ENCODE measurements around the gene ZSCAN32. TPM values are rescaled to one million over a fixed set of nuclear protein-coding genes. Genes with fewer than 3 reads are reported as not detected.

ZSCAN32 gene
- total RNA-seq, 1 experiment from 2014 or later = 16.4 TPM

GRCh38 chr16:3363793-3364192 is 37.0 kb downstream of the ZSCAN32 start:
- no TSS peak for BruUV-seq (replicated peaks)
- no peak for TF ChIP-seq EZH2 (IDR thresholded peaks at IDR 0.05; ENCODE audit: low read depth)
- TF ChIP-seq CTCF (conservative IDR thresholded peaks at IDR 0.05) = no peak; the same call in 1 of the 2 replicates
- ChIA-PET POLR2A (ENCODE audit: unreplicated experiment) (interaction anchor here (0.6 kb wide), 1 partner anchor 308 kb away, joined by 6 read pairs; no protein-coding TSS in a partner anchor), CTCF (no interaction called here)
- H3F3A ChIP-seq (ENCODE audit: insufficient read depth, low read depth) = no peaks in the 10 kb centered on the region
- no peaks in the 10 kb centered on the region for H3K79me2 ChIP-seq (ENCODE audit: low read depth)
- no peaks in the 10 kb centered on the region for H3K36me3 ChIP-seq (ENCODE audit: low read depth)
- no peak for DNase-seq
- no peaks in the 10 kb centered on the region for H3K4me1 ChIP-seq (replicated peaks; ENCODE audit: insufficient read depth)
- no peaks in the 10 kb centered on the region for H4K20me1 ChIP-seq (ENCODE audit: insufficient read depth)
- H3K4me2 ChIP-seq = 0 out of 2 replicates have a peak overlapping the region, but pooled peaks have one; percentile 7
- intact Hi-C loops (cut with micrococcal nuclease; ENCODE audit: unreplicated experiment) = loop anchor here (10.0 kb wide), 1 partner anchor 91 kb away; no protein-coding TSS in a partner anchor
- no peak overlapping the region for H3K27ac ChIP-seq
- no peak overlapping the region for H2AFZ ChIP-seq
- H3K9me2 ChIP-seq (ENCODE audit: insufficient read depth) = no peaks in the 10 kb centered on the region
- H3K4me3 ChIP-seq = no peak overlapping the region
- no peaks in the 10 kb centered on the region for H3K9me3 ChIP-seq (ENCODE audit: insufficient read depth, low read depth)
- H3K27me3 ChIP-seq (ENCODE audit: insufficient read depth, low read depth) = peaks cover 52% of the 10 kb centered on the region

- CTCF ChIA-PET = no interaction called here
- TF ChIP-seq EZH2 (IDR thresholded peaks at IDR 0.05; ENCODE audit: low read depth) = no peak
- H3K9me3 ChIP-seq (ENCODE audit: insufficient read depth, low read depth) = no peaks in the 10 kb centered on the region
Measured at GRCh38 chr16:3362931-3363330, 37.9 kb downstream of the ZSCAN32 start.

GRCh38 chr16:3358871-3359270 is 41.9 kb downstream of the ZSCAN32 start:
- no peak overlapping the region for H3K27ac ChIP-seq
- no peaks in the 10 kb centered on the region for H3K36me3 ChIP-seq (ENCODE audit: low read depth)
- no peak for DNase-seq
- H3K27me3 ChIP-seq (ENCODE audit: insufficient read depth, low read depth) = peaks cover 88% of the 10 kb centered on the region
- no peaks in the 10 kb centered on the region; the same call in 1 of the 2 replicates for H3K9me2 ChIP-seq (ENCODE audit: insufficient read depth)
- H3F3A ChIP-seq (ENCODE audit: insufficient read depth, low read depth) = no peaks in the 10 kb centered on the region
- no peaks in the 10 kb centered on the region for H3K9me3 ChIP-seq (ENCODE audit: insufficient read depth, low read depth)
- H3K4me2 ChIP-seq = no peak overlapping the region
- no peak for TF ChIP-seq EZH2 (IDR thresholded peaks at IDR 0.05; ENCODE audit: low read depth)
- no peak overlapping the region for H2AFZ ChIP-seq
- no peak overlapping the region for H3K4me3 ChIP-seq
- H4K20me1 ChIP-seq (ENCODE audit: insufficient read depth) = no peaks in the 10 kb centered on the region
- intact Hi-C loops (cut with micrococcal nuclease; ENCODE audit: unreplicated experiment) = no loop called here
- BruUV-seq (replicated peaks) = no TSS peak
- H3K79me2 ChIP-seq (ENCODE audit: low read depth) = no peaks in the 10 kb centered on the region
- ChIA-PET CTCF (no interaction called here), POLR2A (ENCODE audit: unreplicated experiment) (no interaction called here)
- no peaks in the 10 kb centered on the region for H3K4me1 ChIP-seq (replicated peaks; ENCODE audit: insufficient read depth)

More at GRCh38 chr16:3362931-3363330, 37.9 kb downstream of the ZSCAN32 start:
- Histone ChIP-seq H3F3A (ENCODE audit: insufficient read depth, low read depth) (no peaks in the 10 kb centered on the region), H3K4me3 (no peak overlapping the region), H3K36me3 (ENCODE audit: low read depth) (no peaks in the 10 kb centered on the region), H3K9me2 (ENCODE audit: insufficient read depth) (no peaks in the 10 kb centered on the region), H3K79me2 (ENCODE audit: low read depth) (no peaks in the 10 kb centered on the region), H4K20me1 (ENCODE audit: insufficient read depth) (no peaks in the 10 kb centered on the region), H3K27me3 (ENCODE audit: insufficient read depth, low read depth) (peaks cover 58% of the 10 kb centered on the region), H3K27ac (no peak overlapping the region), H2AFZ (no peak overlapping the region), H3K4me2 (no peak overlapping the region), H3K4me1 (replicated peaks; ENCODE audit: insufficient read depth) (no peaks in the 10 kb centered on the region)
- no TSS peak for BruUV-seq (replicated peaks)
- intact Hi-C loops (cut with micrococcal nuclease; ENCODE audit: unreplicated experiment) = loop anchor here (10.0 kb wide), 1 partner anchor 92 kb away; no protein-coding TSS in a partner anchor
- POLR2A ChIA-PET (ENCODE audit: unreplicated experiment) = interaction anchor here (0.6 kb wide), 1 partner anchor 309 kb away, joined by 6 read pairs; no protein-coding TSS in a partner anchor
- no peak for DNase-seq

- no peaks in the 10 kb centered on the region for H3K9me3 ChIP-seq (ENCODE audit: insufficient read depth, low read depth)
- no peaks in the 10 kb centered on the region for H3K4me1 ChIP-seq (replicated peaks; ENCODE audit: insufficient read depth)
- no peak overlapping the region for H3K4me3 ChIP-seq
- no peaks in the 10 kb centered on the region for H3F3A ChIP-seq (ENCODE audit: insufficient read depth, low read depth)
- H3K79me2 ChIP-seq (ENCODE audit: low read depth) = no peaks in the 10 kb centered on the region
- no peaks in the 10 kb centered on the region; the same call in 1 of the 2 replicates for H3K9me2 ChIP-seq (ENCODE audit: insufficient read depth)
- no peak for TF ChIP-seq EZH2 (IDR thresholded peaks at IDR 0.05; ENCODE audit: low read depth)
- TF ChIP-seq CTCF (conservative IDR thresholded peaks at IDR 0.05) = no peak
- H2AFZ ChIP-seq = no peak overlapping the region
- H3K27ac ChIP-seq = no peak overlapping the region
- H3K4me2 ChIP-seq = no peak overlapping the region
- DNase-seq = no peak
- no peaks in the 10 kb centered on the region for H4K20me1 ChIP-seq (ENCODE audit: insufficient read depth)
- POLR2A ChIA-PET (ENCODE audit: unreplicated experiment) = no interaction called here
- BruUV-seq (replicated peaks) = no TSS peak
- H3K27me3 ChIP-seq (ENCODE audit: insufficient read depth, low read depth) = peaks cover 84% of the 10 kb centered on the region
- intact Hi-C loops (cut with micrococcal nuclease; ENCODE audit: unreplicated experiment) = no loop called here
- CTCF ChIA-PET = no interaction called here
- no peaks in the 10 kb centered on the region for H3K36me3 ChIP-seq (ENCODE audit: low read depth)
Measured at GRCh38 chr16:3356118-3356517, 44.7 kb downstream of the ZSCAN32 start.

All from PC-9 (cell line).